Measurements from ENCODE around the gene TSPAN12. TPM values are rescaled to one million over a fixed set of nuclear protein-coding genes. Genes with fewer than 3 reads are reported as not detected.

Gene TSPAN12
- polyA plus RNA-seq, 2 of the 4 experiments (the other 2 are of a cell fraction) = 0.62 to 0.98 TPM

DNA sequence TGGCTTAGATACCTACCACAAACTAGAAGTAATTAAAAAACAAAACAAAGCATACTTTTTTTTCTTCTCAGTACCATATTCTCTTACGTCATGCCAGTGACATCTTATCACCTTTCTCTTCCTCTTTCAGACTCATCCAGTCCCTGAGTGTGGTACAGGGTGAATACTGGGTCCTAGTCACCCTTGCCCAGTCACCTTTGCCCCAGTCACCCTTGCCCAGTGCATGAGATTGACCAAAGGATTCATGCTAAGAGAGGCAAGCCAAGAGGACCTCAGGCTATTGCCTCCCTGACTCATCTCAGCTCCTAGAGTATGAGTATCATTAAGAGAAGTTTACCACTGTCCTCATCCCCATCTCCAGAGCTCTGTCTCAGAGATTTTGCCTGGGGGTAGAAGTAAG lies 10.0 kb upstream of the TSPAN12 start:
- POLR2A ChIA-PET = no interaction called here
- H3K4me2 ChIP-seq = no peak overlapping the region
- no peak for DNase-seq (ENCODE audit: low read depth in 1 of 2, low spot score in 1 of 2)
- no peak overlapping the region for H3K4me3 ChIP-seq
- TF ChIP-seq CHD2 (IDR thresholded peaks at IDR 0.05; ENCODE audit: low read length, partially characterized antibody) = no peak
- no peak for ATAC-seq
- WGBS (ENCODE audit: missing lambda C conversion rate) = 26% methylated on average over 1 of the region's 1 CpG
- H3K27ac ChIP-seq = no peak overlapping the region
- CTCF ChIA-PET = interaction anchor here (2.5 kb wide), 1 partner anchor 10 kb away, joined by 7 read pairs; the partner anchor contains the start of gene TSPAN12
- H3K9me3 ChIP-seq = no peaks in the 10 kb centered on the region
- no peaks in the 10 kb centered on the region for H3K4me1 ChIP-seq
- no peak for FAIRE-seq

DNA sequence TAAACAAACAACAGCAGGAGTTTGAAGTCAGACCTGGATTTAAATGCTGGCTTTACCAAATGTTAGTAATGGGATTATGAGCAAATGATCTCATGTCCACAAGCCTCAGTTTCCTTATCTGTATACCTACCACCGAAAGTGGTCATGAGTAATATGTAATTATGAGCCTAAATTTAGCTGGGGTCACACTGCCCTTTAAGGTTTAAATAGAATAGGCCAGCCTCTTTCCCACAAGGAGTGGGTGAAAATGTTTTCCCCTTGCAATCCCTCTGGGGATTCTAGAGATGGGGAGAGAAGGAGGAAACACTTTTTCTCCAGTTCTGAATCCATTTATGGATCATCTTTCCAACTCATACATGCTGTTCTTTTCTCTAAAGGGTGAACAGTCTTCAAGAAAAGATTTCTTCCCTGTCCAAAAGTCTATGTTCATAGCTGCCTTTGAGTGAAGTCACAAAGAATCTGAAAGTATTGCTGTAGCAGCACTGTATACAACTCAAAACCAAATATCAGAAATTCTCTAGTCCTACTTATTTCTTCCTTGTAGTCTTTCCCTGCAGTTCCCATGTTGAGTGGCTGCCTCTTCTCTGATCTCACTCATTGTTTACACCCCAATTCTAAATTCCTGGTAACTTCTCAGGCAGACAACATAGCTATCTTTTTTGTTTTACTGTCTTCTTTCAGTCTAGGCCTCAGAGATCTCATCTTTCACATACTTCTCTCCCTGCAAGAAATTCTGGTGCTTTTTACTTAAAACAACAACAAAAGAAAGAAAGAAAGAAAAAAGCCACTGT lies 7.4 kb upstream of the TSPAN12 start:
- DNase-seq (ENCODE audit: low read depth in 1 of 2, low spot score in 1 of 2) = no peak
- WGBS (ENCODE audit: missing lambda C conversion rate) = 6% methylated on average over 1 of the region's 1 CpG
- H3K4me2 ChIP-seq = no peak overlapping the region
- H3K4me1 ChIP-seq = no peaks in the 10 kb centered on the region
- POLR2A ChIA-PET = no interaction called here
- TF ChIP-seq CHD2 (IDR thresholded peaks at IDR 0.05; ENCODE audit: low read length, partially characterized antibody) (no peak), SMC3 (IDR thresholded peaks at IDR 0.05) (no peak), ZC3H11A (IDR thresholded peaks at IDR 0.05) (no peak)
- TF ChIP-seq, protein P1, sequence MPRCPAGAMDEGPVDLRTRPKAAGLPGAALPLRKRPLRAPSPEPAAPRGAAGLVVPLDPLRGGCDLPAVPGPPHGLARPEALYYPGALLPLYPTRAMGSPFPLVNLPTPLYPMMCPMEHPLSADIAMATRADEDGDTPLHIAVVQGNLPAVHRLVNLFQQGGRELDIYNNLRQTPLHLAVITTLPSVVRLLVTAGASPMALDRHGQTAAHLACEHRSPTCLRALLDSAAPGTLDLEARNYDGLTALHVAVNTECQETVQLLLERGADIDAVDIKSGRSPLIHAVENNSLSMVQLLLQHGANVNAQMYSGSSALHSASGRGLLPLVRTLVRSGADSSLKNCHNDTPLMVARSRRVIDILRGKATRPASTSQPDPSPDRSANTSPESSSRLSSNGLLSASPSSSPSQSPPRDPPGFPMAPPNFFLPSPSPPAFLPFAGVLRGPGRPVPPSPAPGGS (IDR thresholded peaks at IDR 0.05) = no peak
- CTCF ChIA-PET = no interaction called here
- no peaks in the 10 kb centered on the region for H3K9me3 ChIP-seq
- no peak for FAIRE-seq
- H3K27ac ChIP-seq = no peak overlapping the region
- ATAC-seq = no peak
- H3K4me3 ChIP-seq = no peak overlapping the region

DNA sequence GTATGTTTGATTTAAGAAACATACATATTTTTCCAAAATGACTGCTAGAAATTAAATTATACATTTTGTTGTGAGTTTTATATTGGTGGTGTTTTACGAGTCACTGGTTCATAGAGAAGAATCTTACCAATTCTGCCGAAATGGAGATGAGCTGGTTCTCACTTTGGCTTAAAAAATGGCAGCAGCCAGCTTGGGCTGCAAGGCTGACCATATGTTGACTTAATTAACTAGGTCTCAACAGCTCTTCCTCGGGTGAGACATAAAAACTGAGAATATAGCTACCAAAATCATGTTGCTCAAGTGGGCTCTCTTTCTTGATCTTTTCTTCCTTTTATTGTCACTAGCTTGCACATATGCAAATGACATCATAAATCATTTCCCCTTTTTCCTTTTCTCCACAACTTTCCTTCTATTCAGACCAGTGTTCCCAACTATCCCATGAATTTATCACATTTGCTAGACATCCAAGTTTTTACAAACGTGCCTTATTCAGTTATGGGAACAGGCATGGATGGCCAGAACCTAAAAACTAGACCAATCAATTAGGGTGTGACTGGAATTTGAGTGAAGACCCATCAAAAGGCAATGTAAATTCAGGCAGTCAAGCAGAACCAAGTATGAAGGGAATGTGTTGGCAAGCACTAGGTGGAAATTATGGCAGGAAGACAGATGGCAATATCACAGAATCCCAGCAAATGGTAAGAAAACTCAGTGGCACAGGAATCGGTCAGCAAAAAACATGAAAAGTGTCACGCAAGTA lies 6.4 kb upstream of the TSPAN12 start:
- ATAC-seq (no peak), DNase-seq (ENCODE audit: low read depth in 1 of 2, low spot score in 1 of 2) (no peak), FAIRE-seq (no peak)
- CTCF ChIA-PET = no interaction called here
- H3K4me2 ChIP-seq = no peak overlapping the region
- WGBS (ENCODE audit: missing lambda C conversion rate) = 18% methylated on average over 6 of the region's 6 CpGs
- no peak overlapping the region for H3K27ac ChIP-seq
- TF ChIP-seq HOXB13 (CRISPR knock-in tag; IDR thresholded peaks at IDR 0.05; ENCODE audit: low read depth) = no peak
- TF ChIP-seq GATA3 (IDR thresholded peaks at IDR 0.05; ENCODE audit: borderline replicate concordance) = no peak
- H3K4me3 ChIP-seq = no peak overlapping the region
- no peaks in the 10 kb centered on the region for H3K4me1 ChIP-seq
- no peaks in the 10 kb centered on the region for H3K9me3 ChIP-seq
- POLR2A ChIA-PET = no interaction called here

DNA sequence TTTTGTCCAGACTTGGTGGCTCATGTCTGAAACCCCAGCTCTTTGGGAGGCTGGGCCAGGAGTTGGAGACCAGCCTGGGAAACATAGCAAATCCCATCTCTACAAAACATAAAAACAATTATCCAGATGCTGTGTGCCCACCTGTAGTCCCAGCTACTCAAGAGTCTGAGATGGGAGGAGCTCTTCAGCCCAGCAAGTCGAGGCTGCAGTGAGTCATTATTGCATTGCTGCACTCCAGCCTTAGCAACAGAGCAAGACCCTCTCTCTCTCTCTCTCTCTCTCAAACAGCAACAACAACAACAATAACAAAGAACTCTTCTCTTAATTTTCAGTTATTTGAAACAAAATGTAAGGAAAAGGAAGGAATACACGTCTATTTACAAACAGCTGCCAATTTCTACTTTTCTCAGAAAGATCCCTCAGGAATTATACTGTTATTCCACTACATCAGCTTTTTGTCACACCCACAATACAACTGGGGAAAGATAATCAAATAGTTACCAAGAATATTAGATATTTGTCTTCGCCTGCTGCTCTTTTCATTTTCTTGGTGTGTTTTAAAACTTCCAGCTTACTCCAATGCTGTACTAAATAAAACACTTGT lies 5.1 kb upstream of the TSPAN12 start:
- no peak for ATAC-seq
- ChIA-PET POLR2A (no interaction called here), CTCF (interaction anchor here (0.6 kb wide), 1 partner anchor 44 kb away, joined by 5 read pairs; no protein-coding TSS in a partner anchor)
- H3K9me3 ChIP-seq = no peaks in the 10 kb centered on the region
- under 1% methylated on average over 3 of the region's 3 CpGs for WGBS (ENCODE audit: missing lambda C conversion rate)
- H3K4me3 ChIP-seq = no peak overlapping the region
- H3K4me1 ChIP-seq = peaks cover 4% of the 10 kb centered on the region; the same call in 1 of the 3 replicates
- no peak overlapping the region for H3K27ac ChIP-seq
- no peak overlapping the region for H3K4me2 ChIP-seq
- TF ChIP-seq SMC3 (IDR thresholded peaks at IDR 0.05) (no peak), HOXB13 (CRISPR knock-in tag; IDR thresholded peaks at IDR 0.05; ENCODE audit: low read depth) (no peak), CEBPB (IDR thresholded peaks at IDR 0.05) (no peak), JUNB (IDR thresholded peaks at IDR 0.05) (no peak), CHD4 (IDR thresholded peaks at IDR 0.05; ENCODE audit: borderline replicate concordance) (no peak), EHF (CRISPR knock-in tag; IDR thresholded peaks at IDR 0.05) (no peak), CBX8 (IDR thresholded peaks at IDR 0.05) (no peak), JUN (IDR thresholded peaks at IDR 0.05) (no peak), HEYL (CRISPR knock-in tag; IDR thresholded peaks at IDR 0.05) (no peak), NPAS2 (CRISPR knock-in tag; IDR thresholded peaks at IDR 0.05; ENCODE audit: borderline replicate concordance) (no peak), HOXB5 (CRISPR knock-in tag; IDR thresholded peaks at IDR 0.05) (no peak), MYC (IDR thresholded peaks at IDR 0.05; ENCODE audit: borderline replicate concordance, low read length) (no peak), FOXS1 (CRISPR knock-in tag; IDR thresholded peaks at IDR 0.05) (no peak), CBX2 (IDR thresholded peaks at IDR 0.05; ENCODE audit: borderline replicate concordance, low read depth) (no peak)
- TF ChIP-seq, protein P1 (IDR thresholded peaks at IDR 0.05) = no peak
- TF ChIP-seq, protein P2, sequence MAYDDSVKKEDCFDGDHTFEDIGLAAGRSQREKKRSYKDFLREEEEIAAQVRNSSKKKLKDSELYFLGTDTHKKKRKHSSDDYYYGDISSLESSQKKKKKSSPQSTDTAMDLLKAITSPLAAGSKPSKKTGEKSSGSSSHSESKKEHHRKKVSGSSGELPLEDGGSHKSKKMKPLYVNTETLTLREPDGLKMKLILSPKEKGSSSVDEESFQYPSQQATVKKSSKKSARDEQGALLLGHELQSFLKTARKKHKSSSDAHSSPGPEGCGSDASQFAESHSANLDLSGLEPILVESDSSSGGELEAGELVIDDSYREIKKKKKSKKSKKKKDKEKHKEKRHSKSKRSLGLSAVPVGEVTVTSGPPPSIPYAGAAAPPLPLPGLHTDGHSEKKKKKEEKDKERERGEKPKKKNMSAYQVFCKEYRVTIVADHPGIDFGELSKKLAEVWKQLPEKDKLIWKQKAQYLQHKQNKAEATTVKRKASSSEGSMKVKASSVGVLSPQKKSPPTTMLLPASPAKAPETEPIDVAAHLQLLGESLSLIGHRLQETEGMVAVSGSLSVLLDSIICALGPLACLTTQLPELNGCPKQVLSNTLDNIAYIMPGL (CRISPR knock-in tag; IDR thresholded peaks at IDR 0.05; ENCODE audit: borderline replicate concordance) = no peak
- no peak for DNase-seq (ENCODE audit: low read depth in 1 of 2, low spot score in 1 of 2)
- FAIRE-seq = no peak

Data from A549 (cell line).